Endothelial cell of umbilical vein (primary cell): ENCODE results near the gene MOBP.

Experiments used
- EZH2 ChIP-seq: IDR thresholded peaks from 2 replicates; pipeline ENCODE4 v1.6.1; 2012; ENCODE audit warnings: borderline replicate concordance, low read depth, mild to moderate bottlenecking, moderate library complexity, low read length, inconsistent platforms; ENCODE audit not compliant: severe bottlenecking
- FOS ChIP-seq: IDR thresholded peaks from 2 replicates; pipeline ENCODE4 v1.6.1; 2011; ENCODE audit warnings: mild to moderate bottlenecking, low read length, moderate library complexity, borderline replicate concordance; ENCODE audit not compliant: insufficient read depth
- GATA2 ChIP-seq: IDR thresholded peaks from 2 replicates; pipeline ENCODE4 v1.7.0; 2011; ENCODE audit warnings: low read depth, mild to moderate bottlenecking, moderate library complexity, mixed read lengths, low read length; ENCODE audit not compliant: insufficient read length, insufficient read depth
- JUN ChIP-seq: IDR thresholded peaks from 2 replicates; pipeline ENCODE4 v1.6.1; 2011; ENCODE audit warnings: borderline replicate concordance, low read depth; ENCODE audit not compliant: insufficient read length, insufficient read depth
- MYC ChIP-seq: IDR thresholded peaks from one replicate; pipeline ENCODE4 v1.6.1; 2011; ENCODE audit warnings: mild to moderate bottlenecking, low read depth, low read length
- POLR2A ChIP-seq: IDR thresholded peaks from 2 replicates; pipeline ENCODE4 v1.6.1; 2012; ENCODE audit warnings: low read depth, mild to moderate bottlenecking, control low read depth, low read length
- POLR2AphosphoS5 ChIP-seq: IDR thresholded peaks from 2 replicates; pipeline ENCODE4 v1.6.1; 2012; ENCODE audit warnings: low read depth, mild to moderate bottlenecking, control low read depth, low read length, moderate library complexity; ENCODE audit not compliant: insufficient read depth
- TF ChIP-seq, protein P1 (sequence below), 2 donors: IDR thresholded peaks; 1 replicate in 1 of 2; 2 replicates in 1 of 2; pipeline ENCODE4 v1.5.1; 2011; ENCODE audit warnings: low read length in 2 of 2, mild to moderate bottlenecking in 2 of 2, moderate library complexity in 2 of 2, control low read depth in 1 of 2, inconsistent platforms in 1 of 2, low read depth in 1 of 2; ENCODE audit not compliant: insufficient read depth in 1 of 2; ENCODE audit errors: extremely low read depth in 1 of 2
- TF ChIP-seq, protein P2 (sequence below): IDR thresholded peaks from 2 replicates; pipeline ENCODE4 v1.6.1; 2011; ENCODE audit not compliant: insufficient read depth, insufficient read length

DNA sequence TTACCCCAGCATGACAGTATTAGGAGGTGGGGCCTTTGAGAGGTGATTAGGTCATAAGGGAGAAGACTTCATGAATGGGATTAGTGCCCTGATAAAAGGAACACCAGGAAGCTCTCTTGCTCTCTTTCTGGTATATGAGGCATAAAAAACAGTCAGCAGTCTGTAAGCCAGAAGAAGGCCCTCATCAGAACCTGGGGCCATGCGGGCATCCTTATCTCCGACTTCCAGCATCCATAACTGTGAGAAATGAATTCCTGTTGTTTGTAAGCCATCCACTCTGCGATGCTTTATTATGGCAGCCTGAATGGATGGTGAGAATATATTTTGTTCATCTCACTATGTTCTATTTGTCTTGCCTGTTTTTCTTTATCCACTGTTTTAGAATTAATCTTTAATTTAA lies 17.7 kb upstream of the MOBP start:
- TF ChIP-seq, protein P1, sequence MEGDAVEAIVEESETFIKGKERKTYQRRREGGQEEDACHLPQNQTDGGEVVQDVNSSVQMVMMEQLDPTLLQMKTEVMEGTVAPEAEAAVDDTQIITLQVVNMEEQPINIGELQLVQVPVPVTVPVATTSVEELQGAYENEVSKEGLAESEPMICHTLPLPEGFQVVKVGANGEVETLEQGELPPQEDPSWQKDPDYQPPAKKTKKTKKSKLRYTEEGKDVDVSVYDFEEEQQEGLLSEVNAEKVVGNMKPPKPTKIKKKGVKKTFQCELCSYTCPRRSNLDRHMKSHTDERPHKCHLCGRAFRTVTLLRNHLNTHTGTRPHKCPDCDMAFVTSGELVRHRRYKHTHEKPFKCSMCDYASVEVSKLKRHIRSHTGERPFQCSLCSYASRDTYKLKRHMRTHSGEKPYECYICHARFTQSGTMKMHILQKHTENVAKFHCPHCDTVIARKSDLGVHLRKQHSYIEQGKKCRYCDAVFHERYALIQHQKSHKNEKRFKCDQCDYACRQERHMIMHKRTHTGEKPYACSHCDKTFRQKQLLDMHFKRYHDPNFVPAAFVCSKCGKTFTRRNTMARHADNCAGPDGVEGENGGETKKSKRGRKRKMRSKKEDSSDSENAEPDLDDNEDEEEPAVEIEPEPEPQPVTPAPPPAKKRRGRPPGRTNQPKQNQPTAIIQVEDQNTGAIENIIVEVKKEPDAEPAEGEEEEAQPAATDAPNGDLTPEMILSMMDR (IDR thresholded peaks at IDR 0.05; ENCODE audit: extremely low read depth in 1 of 2, insufficient read depth in 1 of 2, low read depth in 1 of 2, low read length in 2 of 2), result no peak
- TF ChIP-seq EZH2 (no peak), POLR2A (no peak), POLR2AphosphoS5 (no peak), GATA2 (no peak), MYC (no peak), JUN (no peak), FOS (no peak)
- TF ChIP-seq, protein P2, sequence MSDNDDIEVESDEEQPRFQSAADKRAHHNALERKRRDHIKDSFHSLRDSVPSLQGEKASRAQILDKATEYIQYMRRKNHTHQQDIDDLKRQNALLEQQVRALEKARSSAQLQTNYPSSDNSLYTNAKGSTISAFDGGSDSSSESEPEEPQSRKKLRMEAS, result no peak
